ENCODE measurements around the gene EPOP. TPM values are rescaled to one million over a fixed set of nuclear protein-coding genes. Genes with fewer than 3 reads are reported as not detected.

The EPOP gene
- total and polyA plus RNA-seq, 7 donors, result 0.21 to 1.2 (median 0.50) TPM

DNA sequence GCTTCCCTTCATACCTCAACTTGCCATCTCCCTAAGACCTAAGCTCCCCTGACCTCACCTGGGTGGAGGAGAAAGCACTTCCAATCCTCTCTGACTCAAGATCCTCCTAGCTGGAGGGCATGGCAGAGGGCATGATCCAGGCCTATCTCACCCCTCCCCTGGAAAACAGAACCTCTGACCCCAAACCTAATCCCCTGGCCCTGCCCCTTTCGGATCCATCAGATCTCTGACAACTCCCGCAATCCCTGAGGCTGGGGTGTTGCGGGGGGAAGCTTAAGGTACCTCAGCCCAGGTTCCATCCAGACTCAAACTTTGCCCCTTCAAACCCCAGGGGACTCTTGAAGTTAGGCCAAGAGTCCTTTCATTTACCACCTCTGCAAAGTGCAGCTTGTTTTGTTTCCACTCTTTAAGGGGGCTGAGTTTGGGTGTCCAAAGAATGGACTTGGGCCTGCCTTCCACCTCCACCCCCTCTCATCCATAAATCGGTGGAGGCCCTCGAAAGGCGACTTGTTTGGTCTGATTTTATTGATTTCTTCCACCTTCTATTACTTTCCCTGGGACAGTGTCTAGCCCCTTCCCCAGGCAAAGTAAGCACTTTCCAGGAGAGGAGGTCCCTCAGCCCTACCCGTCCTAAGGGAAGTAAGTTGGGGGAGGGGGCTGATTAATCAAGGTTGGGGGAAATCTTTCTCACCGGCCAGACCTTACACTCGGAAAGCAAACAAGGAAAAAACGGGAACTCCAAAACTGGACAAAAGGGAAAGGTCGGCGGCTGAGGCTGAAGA lies 2.6 kb downstream of the EPOP start:
- intact Hi-C loops (cut with DNase I), result no loop called here
- 82 to 87% (median 84%) methylated on average over 12 of the region's 12 CpGs for WGBS, 3 donors
- DNase-seq (no peak), ATAC-seq (no peak)
- no peaks in the 10 kb centered on the region for H3K36me3 ChIP-seq (ENCODE audit: insufficient read depth in 1 of 2, low read depth in 1 of 2)
- H3K27me3 ChIP-seq (ENCODE audit: insufficient read depth in 3 of 3, low read length in 2 of 3), result peaks cover 0 to 72% (median 13%) of the 10 kb centered on the region in 3 donors
- no peak for TF ChIP-seq CTCF (IDR thresholded peaks at IDR 0.05)
- no peak overlapping the region for H3K27ac ChIP-seq
- peaks cover 11% of the 10 kb centered on the region for H3K4me1 ChIP-seq
- H3K4me3 ChIP-seq, result no peak overlapping the region
- H3K9me3 ChIP-seq, result no peaks in the 10 kb centered on the region

- WGBS, 3 donors, result 12 to 20% (median 18%) methylated on average over 6 of the region's 6 CpGs
- TF ChIP-seq CTCF (IDR thresholded peaks at IDR 0.05), result no peak
- ATAC-seq (no peak), DNase-seq (no peak)
- H3K36me3 ChIP-seq (ENCODE audit: insufficient read depth in 1 of 2, low read depth in 1 of 2), result no peaks in the 10 kb centered on the region
- intact Hi-C loops (cut with DNase I), result loop anchor here in 1 of 2 donors (5.0 kb wide), 1 partner anchor 112 kb away; no protein-coding TSS in a partner anchor
- H3K4me1 ChIP-seq, result peaks cover 6% of the 10 kb centered on the region
- H3K9me3 ChIP-seq, result no peaks in the 10 kb centered on the region
- peaks cover 0 to 70% (median 10%) of the 10 kb centered on the region in 3 donors for H3K27me3 ChIP-seq (ENCODE audit: insufficient read depth in 3 of 3, low read length in 2 of 3)
- no peak overlapping the region for H3K27ac ChIP-seq
- no peak overlapping the region for H3K4me3 ChIP-seq
These were observed 5.2 kb downstream of the EPOP start for GRCh38 chr17:38669520-38669919.

DNA sequence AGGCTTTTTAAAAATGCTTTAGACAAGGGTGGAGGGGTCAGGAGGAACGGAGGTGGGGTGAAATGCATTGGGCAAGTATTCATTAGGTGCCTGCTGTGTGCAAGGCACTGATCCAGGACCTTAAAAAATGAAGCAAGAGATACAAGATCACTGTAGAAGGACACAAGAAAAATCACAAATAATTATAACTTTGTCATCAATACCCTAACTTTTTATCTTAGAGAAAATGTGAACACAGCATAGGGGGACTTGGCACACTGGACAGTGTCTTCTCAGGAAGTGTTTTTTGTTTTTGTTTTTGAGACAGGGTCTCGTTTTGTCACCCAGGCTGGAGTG lies 7.0 kb downstream of the EPOP start:
- Histone ChIP-seq H3K36me3 (ENCODE audit: insufficient read depth in 1 of 2, low read depth in 1 of 2) (no peaks in the 10 kb centered on the region), H3K4me1 (no peaks in the 10 kb centered on the region), H3K4me3 (no peak overlapping the region), H3K27me3 (ENCODE audit: insufficient read depth in 3 of 3, low read length in 2 of 3) (peaks cover 0 to 52% (median 5%) of the 10 kb centered on the region in 3 donors), H3K9me3 (no peaks in the 10 kb centered on the region), H3K27ac (no peak overlapping the region)
- 35 to 49% (median 41%) methylated on average over 2 of the region's 2 CpGs for whole genome bisulfite sequencing, 3 donors
- intact Hi-C loops (cut with DNase I), result loop anchor here (1.0 to 5.0 kb wide), 3 partner anchors 109 to 175 kb away; no protein-coding TSS in a partner anchor
- DNase-seq (no peak), ATAC-seq (no peak)
- no peak for TF ChIP-seq CTCF (IDR thresholded peaks at IDR 0.05)

- peak; percentile 98 for TF ChIP-seq CTCF (IDR thresholded peaks at IDR 0.05)
- ATAC-seq (peak; percentile 78 to 91 (median 82)), DNase-seq (peak; percentile 52 to 70)
- no peaks in the 10 kb centered on the region for H3K36me3 ChIP-seq (ENCODE audit: insufficient read depth in 1 of 2, low read depth in 1 of 2)
- no peaks in the 10 kb centered on the region for H3K9me3 ChIP-seq
- H3K4me3 ChIP-seq, result no peak overlapping the region
- H3K27ac ChIP-seq, result no peak overlapping the region
- H3K27me3 ChIP-seq (ENCODE audit: insufficient read depth in 3 of 3, low read length in 2 of 3), result peaks cover 0 to 47% (median 5%) of the 10 kb centered on the region in 3 donors
- intact Hi-C loops (cut with DNase I), result loop anchor here (1.0 to 5.0 kb wide), 3 partner anchors 109 to 174 kb away; no protein-coding TSS in a partner anchor
- WGBS, 3 donors, result 36 to 39% (median 39%) methylated on average over 7 of the region's 7 CpGs
- H3K4me1 ChIP-seq, result no peaks in the 10 kb centered on the region
These were observed 7.5 kb downstream of the EPOP start for GRCh38 chr17:38667099-38667786.

Data from psoas muscle (tissue), 8 donors.